HG03520 (cell line): Measurements from ENCODE around the gene KDM6B.
"Not testable (repeated sequence)": the region's sequence is repeated elsewhere in the genome, so short reads cannot be mapped to it uniquely, and the experiment has no call there.

Experiments
- ATAC-seq: cut with Tn5 transposase; IDR thresholded peaks from one replicate; pipeline ENCODE4 v1.9.1; 2021; ENCODE audit warnings: mild to moderate bottlenecking, moderate library complexity; ENCODE audit not compliant: unreplicated experiment

Gene KDM6B

DNA sequence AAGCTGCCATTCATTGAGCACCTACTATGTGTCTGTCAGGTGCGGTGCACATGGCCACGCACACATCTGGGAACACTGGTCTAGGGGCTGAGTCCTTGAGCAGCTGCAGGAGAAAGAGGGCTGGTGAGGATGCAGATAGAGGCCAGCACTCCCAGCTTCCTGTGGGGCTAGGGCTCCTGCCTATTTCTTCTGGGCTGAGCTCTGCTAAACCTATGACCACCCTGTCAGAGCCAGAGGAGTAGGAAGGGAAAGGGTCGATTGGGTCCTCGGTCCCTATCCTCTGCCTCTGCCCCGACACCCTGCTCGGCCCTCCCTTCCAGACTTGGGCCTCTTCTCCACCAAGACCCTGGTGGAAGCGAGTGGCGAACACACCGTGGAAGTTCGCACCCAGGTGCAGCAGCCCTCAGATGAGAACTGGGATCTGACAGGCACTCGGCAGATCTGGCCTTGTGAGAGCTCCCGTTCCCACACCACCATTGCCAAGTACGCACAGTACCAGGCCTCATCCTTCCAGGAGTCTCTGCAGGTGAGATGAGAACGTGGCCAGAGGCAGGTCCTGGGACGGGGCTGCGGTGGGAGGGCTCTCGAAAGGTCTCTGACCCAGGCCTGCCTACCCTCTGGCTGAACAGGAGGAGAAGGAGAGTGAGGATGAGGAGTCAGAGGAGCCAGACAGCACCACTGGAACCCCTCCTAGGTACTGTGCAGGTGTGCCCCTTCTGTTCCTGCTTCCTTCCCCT, 16.9 kb downstream of the KDM6B start:
- no peak for ATAC-seq

DNA sequence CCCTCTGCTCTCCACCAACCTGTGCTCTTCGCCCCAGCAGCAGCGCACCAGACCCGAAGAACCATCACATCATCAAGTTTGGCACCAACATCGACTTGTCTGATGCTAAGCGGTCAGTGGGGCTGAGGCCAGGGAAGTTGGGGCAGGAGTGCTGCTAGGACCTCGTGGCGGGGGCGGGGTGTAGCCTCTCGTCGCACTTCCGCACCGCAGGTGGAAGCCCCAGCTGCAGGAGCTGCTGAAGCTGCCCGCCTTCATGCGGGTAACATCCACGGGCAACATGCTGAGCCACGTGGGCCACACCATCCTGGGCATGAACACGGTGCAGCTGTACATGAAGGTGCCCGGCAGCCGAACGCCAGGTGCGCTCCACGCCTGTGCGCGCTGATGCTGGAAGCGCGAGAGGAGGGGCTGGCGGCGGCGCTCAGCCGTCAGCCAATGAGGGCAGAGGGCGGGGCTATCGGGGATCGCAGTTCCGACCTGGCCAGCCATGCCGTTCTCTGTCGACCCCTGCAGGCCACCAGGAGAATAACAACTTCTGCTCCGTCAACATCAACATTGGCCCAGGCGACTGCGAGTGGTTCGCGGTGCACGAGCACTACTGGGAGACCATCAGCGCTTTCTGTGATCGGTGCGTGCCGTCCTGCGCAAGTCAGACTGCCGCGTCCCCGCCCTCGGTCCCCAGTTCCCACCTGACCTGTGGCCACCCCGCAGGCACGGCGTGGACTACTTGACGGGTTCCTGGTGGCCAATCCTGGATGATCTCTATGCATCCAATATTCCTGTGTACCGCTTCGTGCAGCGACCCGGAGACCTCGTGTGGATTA, 17.6 kb downstream of the KDM6B start:
- ATAC-seq = peak; percentile 55

DNA sequence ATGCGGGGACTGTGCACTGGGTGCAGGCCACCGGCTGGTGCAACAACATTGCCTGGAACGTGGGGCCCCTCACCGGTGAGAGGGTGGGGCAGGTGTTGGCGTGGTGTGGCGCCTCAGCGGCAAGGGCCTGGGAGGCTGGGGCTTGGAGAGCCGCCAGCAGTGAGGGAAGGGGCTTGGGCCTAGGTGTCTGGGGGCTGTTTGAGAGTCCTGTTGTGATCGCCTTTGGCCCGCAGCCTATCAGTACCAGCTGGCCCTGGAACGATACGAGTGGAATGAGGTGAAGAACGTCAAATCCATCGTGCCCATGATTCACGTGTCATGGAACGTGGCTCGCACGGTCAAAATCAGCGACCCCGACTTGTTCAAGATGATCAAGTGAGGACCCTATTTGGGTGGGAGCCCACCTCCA, 18.2 kb downstream of the KDM6B start:
- no peak for ATAC-seq

DNA sequence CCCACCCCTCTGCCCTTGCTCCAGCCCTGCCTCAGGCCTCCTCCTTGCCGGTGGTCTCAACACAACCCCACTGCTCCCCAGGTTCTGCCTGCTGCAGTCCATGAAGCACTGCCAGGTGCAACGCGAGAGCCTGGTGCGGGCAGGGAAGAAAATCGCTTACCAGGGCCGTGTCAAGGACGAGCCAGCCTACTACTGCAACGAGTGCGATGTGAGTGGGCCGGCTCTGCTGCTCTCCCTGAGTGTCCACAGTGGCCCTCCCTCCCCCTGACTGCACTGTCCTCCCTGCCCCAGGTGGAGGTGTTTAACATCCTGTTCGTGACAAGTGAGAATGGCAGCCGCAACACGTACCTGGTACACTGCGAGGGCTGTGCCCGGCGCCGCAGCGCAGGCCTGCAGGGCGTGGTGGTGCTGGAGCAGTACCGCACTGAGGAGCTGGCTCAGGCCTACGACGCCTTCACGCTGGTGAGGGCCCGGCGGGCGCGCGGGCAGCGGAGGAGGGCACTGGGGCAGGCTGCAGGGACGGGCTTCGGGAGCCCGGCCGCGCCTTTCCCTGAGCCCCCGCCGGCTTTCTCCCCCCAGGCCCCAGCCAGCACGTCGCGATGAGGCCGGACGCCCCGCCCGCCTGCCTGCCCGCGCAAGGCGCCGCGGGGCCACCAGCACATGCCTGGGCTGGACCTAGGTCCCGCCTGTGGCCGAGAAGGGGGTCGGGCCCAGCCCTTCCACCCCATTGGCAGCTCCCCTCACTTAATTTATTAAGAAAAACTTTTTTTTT, 19.1 kb downstream of the KDM6B start:
- ATAC-seq = no peak

DNA sequence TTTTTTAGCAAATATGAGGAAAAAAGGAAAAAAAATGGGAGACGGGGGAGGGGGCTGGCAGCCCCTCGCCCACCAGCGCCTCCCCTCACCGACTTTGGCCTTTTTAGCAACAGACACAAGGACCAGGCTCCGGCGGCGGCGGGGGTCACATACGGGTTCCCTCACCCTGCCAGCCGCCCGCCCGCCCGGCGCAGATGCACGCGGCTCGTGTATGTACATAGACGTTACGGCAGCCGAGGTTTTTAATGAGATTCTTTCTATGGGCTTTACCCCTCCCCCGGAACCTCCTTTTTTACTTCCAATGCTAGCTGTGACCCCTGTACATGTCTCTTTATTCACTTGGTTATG, 19.6 kb downstream of the KDM6B start:
- no peak for ATAC-seq

DNA sequence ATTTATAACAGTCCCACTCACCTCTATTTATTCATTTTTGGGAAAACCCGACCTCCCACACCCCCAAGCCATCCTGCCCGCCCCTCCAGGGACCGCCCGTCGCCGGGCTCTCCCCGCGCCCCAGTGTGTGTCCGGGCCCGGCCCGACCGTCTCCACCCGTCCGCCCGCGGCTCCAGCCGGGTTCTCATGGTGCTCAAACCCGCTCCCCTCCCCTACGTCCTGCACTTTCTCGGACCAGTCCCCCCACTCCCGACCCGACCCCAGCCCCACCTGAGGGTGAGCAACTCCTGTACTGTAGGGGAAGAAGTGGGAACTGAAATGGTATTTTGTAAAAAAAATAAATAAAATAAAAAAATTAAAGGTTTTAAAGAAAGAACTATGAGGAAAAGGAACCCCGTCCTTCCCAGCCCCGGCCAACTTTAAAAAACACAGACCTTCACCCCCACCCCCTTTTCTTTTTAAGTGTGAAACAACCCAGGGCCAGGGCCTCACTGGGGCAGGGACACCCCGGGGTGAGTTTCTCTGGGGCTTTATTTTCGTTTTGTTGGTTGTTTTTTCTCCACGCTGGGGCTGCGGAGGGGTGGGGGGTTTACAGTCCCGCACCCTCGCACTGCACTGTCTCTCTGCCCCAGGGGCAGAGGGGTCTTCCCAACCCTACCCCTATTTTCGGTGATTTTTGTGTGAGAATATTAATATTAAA, 20.2 kb downstream of the KDM6B start:
- no peak for ATAC-seq

DNA sequence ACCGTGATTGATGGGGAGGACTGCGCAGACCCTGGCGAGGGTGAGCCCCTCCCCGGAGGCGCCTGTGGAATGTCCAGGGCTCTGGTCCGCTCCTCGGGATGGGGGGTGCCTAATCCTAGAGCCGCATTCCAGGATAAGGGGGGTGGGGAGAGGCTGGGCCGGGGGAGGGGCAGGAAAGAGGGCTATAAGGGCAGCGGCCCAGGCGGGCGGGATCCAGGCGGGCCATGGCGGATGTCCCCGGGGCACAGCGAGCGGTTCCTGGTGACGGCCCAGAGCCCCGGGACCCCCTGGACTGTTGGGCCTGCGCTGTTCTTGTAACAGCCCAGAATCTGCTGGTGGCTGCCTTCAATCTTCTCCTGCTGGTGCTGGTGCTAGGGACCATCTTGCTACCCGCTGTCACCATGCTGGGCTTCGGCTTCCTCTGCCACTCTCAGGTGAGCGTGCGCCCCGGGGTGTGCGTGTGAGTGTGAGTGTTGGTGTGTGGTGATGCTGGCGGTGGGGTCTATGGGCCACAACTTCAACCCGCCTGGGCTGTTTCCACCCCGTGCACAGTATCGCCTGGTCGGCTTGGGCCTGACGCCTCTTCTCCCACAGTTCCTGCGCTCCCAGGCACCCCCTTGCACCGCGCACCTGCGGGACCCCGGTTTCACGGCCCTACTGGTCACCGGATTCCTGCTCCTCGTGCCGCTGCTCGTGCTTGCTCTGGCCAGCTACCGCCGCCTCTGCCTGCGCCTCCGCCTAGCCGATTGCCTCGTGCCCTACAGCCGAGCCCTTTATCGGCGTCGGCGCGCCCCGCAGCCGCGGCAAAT, 21.0 kb downstream of the KDM6B start, which contains the start of gene TMEM88:
Gene TMEM88, plus strand, starts transcription at position 216 of the 809 bp plus-strand sequence. Its CDS starts 9 bp downstream, at position 225.
- no peak for ATAC-seq

DNA sequence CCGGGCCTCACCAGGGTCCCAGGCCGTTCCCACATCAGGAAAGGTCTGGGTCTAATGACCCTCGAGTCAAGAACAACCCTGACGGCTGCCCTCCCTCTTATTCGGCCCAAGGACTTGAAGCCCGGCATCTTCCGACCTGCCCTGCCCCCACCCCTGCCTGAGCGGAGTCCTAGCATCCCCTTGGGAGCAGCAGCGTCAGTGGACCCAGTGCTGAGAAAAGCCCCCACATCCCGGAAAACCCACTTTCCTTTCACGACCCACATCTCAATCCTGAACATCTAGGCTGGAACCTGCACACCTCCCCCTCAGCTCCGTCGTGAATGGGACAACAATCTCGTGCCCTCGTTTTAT, 21.6 kb downstream of the KDM6B start:
- ATAC-seq = no peak

DNA sequence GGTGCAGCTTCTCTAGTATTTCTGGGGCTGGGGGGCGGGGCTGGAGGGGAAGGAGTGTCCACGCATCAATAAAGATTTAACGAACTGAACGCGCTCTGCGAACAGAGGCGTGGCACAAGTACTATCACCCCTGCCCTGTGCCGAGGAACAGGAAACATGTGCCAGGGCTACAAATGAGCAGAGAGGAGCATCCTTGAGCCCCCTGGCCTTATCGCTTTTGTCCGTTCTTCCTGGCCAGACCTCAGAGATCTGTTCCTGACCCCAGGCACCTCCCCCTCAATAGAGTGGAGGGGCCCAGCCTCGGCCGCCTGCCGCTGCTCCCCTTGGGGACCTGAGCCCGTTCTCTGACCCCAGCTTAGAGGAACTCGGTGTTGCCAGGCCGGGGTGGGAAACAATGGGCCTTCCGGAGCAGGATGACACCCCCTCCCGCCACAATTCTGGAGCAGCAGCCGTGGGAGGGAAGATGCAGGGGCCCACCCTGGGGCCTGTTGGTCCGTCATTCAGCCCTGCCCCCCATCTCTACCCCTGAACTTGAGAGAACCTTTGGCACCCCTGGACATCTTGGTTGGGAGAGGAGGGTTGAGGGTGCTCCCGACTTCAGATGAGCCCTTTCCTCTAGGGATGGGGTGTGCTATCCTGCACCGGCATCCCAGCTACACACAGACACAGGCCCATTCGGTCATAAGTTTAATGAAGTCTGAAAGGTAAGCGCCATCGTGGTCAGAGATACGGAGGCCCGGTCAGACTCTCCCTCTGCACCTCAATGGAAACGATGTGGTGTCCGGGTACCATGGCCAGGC, 22.2 kb downstream of the KDM6B start:
- ATAC-seq = no peak

DNA sequence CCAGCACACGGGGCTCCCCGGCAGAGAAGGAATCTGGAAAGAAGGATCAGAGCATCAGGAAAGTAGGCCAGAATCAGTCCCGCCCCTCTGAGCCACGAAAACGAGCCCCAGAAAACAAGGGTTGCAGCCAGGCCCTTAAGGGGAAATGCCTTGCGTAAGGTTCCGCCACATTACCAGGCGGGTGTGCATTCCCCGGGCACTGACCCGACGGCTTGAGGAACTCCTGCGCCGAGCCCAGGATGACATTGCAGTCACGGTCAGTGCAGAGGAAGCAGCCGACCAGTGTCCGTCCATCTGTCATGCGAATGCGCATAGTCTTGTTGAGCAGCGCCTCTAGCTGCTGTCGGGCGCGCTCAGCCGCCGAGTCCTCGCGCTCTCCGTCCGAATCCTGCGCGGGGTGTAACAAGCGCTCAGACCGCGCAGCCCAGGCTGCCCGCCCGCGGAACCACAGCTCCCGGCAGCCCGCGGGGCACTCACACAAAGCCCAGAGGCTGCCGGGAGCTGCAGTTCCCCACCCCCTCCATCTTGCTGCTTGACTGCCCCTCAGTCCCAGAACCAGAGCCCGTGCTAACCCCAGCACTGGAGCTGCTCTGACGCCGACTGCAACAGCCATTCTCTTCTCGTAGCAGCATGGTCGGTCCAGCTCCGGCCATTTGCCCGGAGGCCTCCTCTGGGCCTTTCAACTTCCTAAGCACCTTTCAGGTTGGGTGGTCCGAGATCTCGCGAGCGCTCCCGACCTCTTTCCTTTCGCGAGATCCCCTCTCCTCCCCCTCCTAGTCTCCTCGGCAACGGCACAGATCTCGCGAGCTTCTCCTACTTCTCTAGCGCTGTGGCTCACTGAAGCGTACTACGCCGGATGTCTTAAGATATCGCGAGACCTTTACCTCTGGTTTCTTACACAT, 23.0 kb downstream of the KDM6B start, which contains the start of gene NAA38:
Gene NAA38, minus strand, starts transcription at position 749 of the 902 bp plus-strand sequence. Its CDS starts 96 bp downstream, at position 653.
- peak; percentile 59 for ATAC-seq

DNA sequence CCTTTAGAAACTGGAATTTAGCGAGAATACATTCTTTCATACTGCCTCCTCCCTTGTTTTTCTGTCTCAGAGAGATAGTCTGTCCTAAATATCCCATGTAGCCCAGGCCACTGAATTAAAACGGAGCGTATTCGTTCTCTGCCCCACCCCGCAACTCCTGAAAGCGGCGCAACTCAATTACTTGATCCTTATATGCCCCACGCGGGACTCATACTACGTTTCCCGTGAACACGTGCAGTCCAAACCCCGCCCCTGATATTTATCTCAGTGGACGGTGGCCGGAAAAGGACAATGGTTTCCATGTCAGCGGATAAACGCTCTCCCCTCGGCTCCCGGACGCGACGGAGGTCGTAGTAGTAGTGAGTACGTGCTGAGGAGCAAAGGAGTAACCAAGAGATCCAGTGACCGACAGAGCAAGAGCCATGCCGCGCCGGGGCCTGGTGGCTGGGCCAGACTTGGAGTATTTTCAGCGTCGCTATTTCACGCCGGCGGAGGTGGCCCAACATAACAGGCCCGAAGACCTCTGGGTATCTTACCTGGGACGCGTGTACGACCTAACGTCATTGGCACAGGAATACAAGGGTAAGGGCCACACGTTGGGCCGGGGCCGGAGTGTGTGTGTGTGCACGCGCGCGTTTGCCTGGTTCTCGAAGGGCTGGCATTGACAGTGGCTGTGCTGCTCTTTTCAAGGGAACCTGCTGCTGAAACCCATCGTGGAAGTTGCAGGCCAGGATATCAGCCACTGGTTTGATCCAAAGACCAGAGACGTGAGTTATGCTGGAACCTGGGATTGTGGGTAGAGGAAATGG, 23.9 kb downstream of the KDM6B start, which contains the start of gene CYB5D1:
Gene CYB5D1, plus strand, starts transcription at position 291 of the 809 bp plus-strand sequence. Its CDS starts 132 bp downstream, at position 423.
- ATAC-seq = peak; percentile 26

DNA sequence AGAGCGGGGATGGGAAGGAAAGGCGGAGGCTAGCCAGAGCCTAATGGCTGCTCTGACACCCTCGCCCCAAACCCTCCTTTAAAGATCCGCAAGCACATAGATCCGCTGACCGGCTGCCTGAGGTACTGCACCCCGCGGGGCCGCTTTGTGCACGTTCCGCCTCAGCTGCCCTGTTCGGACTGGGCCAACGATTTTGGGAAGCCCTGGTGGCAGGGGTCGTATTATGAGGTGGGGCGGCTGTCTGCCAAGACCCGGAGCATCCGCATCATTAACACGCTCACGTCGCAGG, 24.4 kb downstream of the KDM6B start:
- no peak for ATAC-seq

DNA sequence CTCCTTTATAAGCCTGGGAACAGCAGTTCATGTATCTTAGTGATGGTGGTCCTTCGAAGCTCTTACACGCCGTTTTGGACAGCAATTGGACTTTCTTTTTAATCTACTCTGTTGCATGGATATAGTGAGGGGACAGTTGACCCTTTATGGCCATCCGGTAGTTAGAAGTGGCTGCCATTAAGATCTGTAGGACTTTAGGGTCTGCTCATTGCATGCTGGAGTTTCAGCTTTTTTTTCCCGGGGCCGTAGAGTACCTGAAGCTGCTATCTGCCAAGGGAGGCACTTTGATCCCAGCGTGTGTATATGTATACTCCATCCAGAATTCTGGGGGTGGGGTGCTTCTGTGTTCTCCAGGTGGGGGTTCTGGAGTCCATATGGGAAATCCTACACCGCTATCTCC, 25.0 kb downstream of the KDM6B start:
- no peak for ATAC-seq

DNA sequence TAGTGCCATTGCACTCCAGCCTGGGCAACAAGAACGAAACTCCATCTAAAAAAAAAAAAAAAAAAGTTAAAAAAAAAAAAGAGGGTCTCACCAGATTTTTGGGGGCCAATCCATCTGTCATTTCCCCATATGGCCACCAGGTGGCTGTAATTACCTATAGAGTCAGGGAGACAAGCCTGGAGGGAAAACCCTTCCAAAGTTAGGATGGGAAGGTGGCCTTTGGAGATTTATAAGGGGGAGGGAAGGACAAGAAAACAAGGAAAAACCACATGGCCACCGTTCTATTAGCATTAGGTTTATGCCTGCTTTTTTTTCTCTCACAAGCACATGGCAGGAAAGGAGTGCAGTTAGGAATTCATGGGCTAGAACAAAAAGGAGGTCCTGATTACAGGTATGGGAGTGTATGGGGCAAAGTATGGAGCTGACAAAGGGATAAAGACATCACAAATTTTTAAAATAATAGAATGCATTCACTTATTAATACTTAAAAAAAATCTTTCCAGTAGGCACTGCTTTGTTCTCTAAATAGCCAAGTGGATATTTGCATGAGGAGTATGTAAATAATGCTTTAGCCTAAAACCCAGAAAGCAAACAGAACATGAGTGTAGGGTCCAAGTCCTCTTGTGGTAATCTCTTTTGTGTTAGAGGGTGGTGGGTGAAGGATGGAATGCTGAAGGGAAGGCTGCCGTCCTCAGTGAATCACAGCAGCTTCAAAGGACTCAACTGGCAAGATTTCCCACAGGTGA, 28.8 kb downstream of the KDM6B start:
- ATAC-seq = no peak

DNA sequence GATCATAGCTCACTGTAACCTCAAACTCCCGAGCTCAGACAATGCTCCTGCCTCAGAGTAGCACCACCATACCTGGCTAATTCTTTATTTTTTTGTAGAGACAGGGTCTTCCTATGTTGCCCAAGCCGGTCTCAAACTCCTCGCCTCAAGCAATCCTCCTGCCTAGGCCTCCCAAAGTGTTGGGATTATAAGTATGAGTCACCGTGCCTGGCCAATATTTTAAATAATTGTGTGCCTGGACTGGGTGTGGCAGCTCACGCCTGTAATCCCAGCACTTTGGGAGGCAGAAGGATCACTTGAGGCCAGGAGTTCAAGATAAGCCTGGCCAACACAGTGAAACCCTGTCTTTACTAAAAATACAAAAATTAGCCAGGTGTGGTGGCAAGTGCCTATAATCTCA, 30.4 kb downstream of the KDM6B start:
- not testable (repeated sequence) for ATAC-seq

DNA sequence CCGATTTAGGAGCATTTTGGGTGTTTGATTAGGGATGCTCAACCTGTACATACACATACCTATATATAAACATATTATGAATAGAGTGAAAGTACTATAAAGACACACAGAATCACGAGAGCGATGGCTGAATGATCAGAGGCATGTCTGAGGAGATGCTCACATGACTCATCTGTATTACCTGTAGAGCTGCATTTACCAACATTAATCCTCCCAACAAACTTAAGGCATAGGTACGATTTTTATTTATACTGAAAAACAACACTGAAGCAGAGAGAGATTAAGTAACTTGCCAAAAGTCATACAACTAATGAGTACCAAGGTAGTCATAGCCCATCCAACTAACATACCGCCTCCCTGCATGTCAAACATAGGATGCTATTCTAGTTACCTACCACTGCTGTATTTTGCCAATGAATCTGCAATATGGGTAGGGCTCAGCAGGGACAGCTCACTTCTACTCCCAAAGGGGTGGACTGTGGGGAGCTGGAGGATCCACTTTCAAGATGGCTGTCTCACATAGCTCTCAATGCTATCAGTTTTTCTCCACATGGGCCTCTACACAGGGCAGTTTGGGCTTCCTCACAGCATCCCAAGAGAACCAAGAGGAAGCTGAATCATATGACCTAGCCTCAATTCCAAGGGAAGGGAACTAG, 31.1 kb downstream of the KDM6B start:
- ATAC-seq = no peak
